Mesothelial cell of epicardium (in vitro differentiated cells): ENCODE data around the gene SUMO2. TPM values are rescaled to one million over a fixed set of nuclear protein-coding genes. Genes with fewer than 3 reads are reported as not detected.

ENCODE experiments used
- DNase-seq, 2 experiments: peaks; one replicate each; pipeline ENCODE4 v3.0.0; 2021; ENCODE audit warnings: low spot score in 2 of 2; ENCODE audit not compliant: unreplicated experiment in 2 of 2
- H3K27ac Mint-ChIP-seq: 2 replicates; pipeline ENCODE4 v1.8.0; 2021; ENCODE audit warnings: mixed read lengths
- H3K27me3 Mint-ChIP-seq: 2 replicates; pipeline ENCODE4 v1.8.0; 2021; ENCODE audit warnings: low read depth, mixed read lengths
- H3K36me3 Mint-ChIP-seq: 2 replicates; pipeline ENCODE4 v1.8.0; 2021; ENCODE audit warnings: mixed read lengths
- H3K4me1 Mint-ChIP-seq: 2 replicates; pipeline ENCODE4 v1.8.0; 2021; ENCODE audit warnings: mixed read lengths
- H3K4me3 Mint-ChIP-seq: 2 replicates; pipeline ENCODE4 v1.8.0; 2021; ENCODE audit warnings: mild to moderate bottlenecking, moderate library complexity, mixed read lengths
- H3K9me3 Mint-ChIP-seq: 2 replicates; pipeline ENCODE4 v1.8.0; 2021; ENCODE audit warnings: mixed read lengths
- CTCF ChIP-seq: fragments of 200-600 bp; sonication (generic); IDR thresholded peaks from one replicate; pipeline ENCODE4 v1.5.0; 2021; ENCODE audit warnings: antibody characterized with exemption; ENCODE audit not compliant: unreplicated experiment
- total RNA-seq: library from RNA; stranded (reverse); gene quantifications from 3 replicates; pipeline ENCODE4 v1.2.1, GENCODE V29; 2021

The SUMO2 gene
- total RNA-seq, 1 donor from 2014 or later, result 542 TPM

GRCh38 chr17:75191584-75191983, 8.8 kb upstream of the SUMO2 start:
- Mint-ChIP-seq H3K27me3 (no peaks in the 10 kb centered on the region), H3K36me3 (no peaks in the 10 kb centered on the region), H3K27ac (no peak overlapping the region), H3K4me3 (no peak overlapping the region), H3K4me1 (no peaks in the 10 kb centered on the region), H3K9me3 (no peaks in the 10 kb centered on the region)
- DNase-seq, result no peak
- TF ChIP-seq CTCF, result no peak

GRCh38 chr17:75188614-75189013, 5.9 kb upstream of the SUMO2 start:
- Mint-ChIP-seq H3K36me3 (no peaks in the 10 kb centered on the region), H3K27ac (no peak overlapping the region), H3K27me3 (no peaks in the 10 kb centered on the region), H3K9me3 (peaks cover 5% of the 10 kb centered on the region), H3K4me3 (no peak overlapping the region), H3K4me1 (peaks cover 9% of the 10 kb centered on the region)
- no peak for TF ChIP-seq CTCF
- no peak for DNase-seq

GRCh38 chr17:75183999-75184884, 1.5 kb upstream of the SUMO2 start:
- no peak for DNase-seq
- Mint-ChIP-seq H3K27me3 (no peaks in the 10 kb centered on the region), H3K4me1 (peaks cover 24% of the 10 kb centered on the region), H3K4me3 (peak overlapping the region; percentile 77), H3K36me3 (no peaks in the 10 kb centered on the region), H3K27ac (peak overlapping the region; percentile 96), H3K9me3 (peaks cover 5% of the 10 kb centered on the region)
- no peak for TF ChIP-seq CTCF

GRCh38 chr17:75182319-75182568, 515 bp downstream of the SUMO2 start:
- no peak for TF ChIP-seq CTCF
- Mint-ChIP-seq H3K27me3 (no peaks in the 10 kb centered on the region), H3K4me1 (peaks cover 24% of the 10 kb centered on the region), H3K27ac (peak overlapping the region; percentile 59), H3K36me3 (no peaks in the 10 kb centered on the region), H3K4me3 (peak overlapping the region; percentile 76), H3K9me3 (peaks cover 5% of the 10 kb centered on the region)
- DNase-seq, result peak in 1 of 2 experiments; percentile 17

- Mint-ChIP-seq H3K4me3 (peak overlapping the region; percentile 76), H3K27me3 (no peaks in the 10 kb centered on the region), H3K27ac (peak overlapping the region; percentile 68), H3K4me1 (peaks cover 24% of the 10 kb centered on the region), H3K9me3 (peaks cover 5% of the 10 kb centered on the region), H3K36me3 (no peaks in the 10 kb centered on the region)
- TF ChIP-seq CTCF, result no peak
- peak in 1 of 2 experiments; percentile 51 for DNase-seq
These were observed 996 bp downstream of the SUMO2 start for GRCh38 chr17:75181608-75182318.
